ENCODE measurements around the gene MBNL2.

GRCh38 chr13:97366172-97366688 is 144.1 kb downstream of the MBNL2 start:
- TF ChIP-seq, protein P1, sequence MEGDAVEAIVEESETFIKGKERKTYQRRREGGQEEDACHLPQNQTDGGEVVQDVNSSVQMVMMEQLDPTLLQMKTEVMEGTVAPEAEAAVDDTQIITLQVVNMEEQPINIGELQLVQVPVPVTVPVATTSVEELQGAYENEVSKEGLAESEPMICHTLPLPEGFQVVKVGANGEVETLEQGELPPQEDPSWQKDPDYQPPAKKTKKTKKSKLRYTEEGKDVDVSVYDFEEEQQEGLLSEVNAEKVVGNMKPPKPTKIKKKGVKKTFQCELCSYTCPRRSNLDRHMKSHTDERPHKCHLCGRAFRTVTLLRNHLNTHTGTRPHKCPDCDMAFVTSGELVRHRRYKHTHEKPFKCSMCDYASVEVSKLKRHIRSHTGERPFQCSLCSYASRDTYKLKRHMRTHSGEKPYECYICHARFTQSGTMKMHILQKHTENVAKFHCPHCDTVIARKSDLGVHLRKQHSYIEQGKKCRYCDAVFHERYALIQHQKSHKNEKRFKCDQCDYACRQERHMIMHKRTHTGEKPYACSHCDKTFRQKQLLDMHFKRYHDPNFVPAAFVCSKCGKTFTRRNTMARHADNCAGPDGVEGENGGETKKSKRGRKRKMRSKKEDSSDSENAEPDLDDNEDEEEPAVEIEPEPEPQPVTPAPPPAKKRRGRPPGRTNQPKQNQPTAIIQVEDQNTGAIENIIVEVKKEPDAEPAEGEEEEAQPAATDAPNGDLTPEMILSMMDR (IDR thresholded peaks at IDR 0.05; ENCODE audit: low read depth, low read length, poor library complexity, severe bottlenecking) = no peak
- TF ChIP-seq EZH2phosphoT487 (IDR thresholded peaks at IDR 0.05; ENCODE audit: borderline replicate concordance, low read length) = no peak

Measured in DOHH2 (cell line).